Lung (tissue), 12 donors: ENCODE results near the gene C17orf113. TPM values are rescaled to one million over a fixed set of nuclear protein-coding genes. Genes with fewer than 3 reads are reported as not detected.
"Not testable (repeated sequence)": the region's sequence is repeated elsewhere in the genome, so short reads cannot be mapped to it uniquely, and the experiment has no call there.

ENCODE experiments used
- ATAC-seq: fragments of 200-7000 bp; cut with Tn5 transposase; one replicate; pipeline ENCODE4 v1.9.1; 2020; ENCODE audit warnings: moderate number of reproducible peaks; ENCODE audit not compliant: insufficient read depth, low FRiP score
- DNase-seq, 3 donors: peaks; one replicate each; pipeline ENCODE4 v3.0.0-alpha.2; 2013 to 2017
- H3K27ac ChIP-seq, 2 donors: one replicate each; pipeline ENCODE4 v1.5.1; 2013; ENCODE audit warnings: mild to moderate bottlenecking in 2 of 2, moderate library complexity in 2 of 2, control low read depth in 1 of 2, inconsistent platforms in 1 of 2, low read depth in 1 of 2, low read length in 1 of 2
- H3K27me3 ChIP-seq, 3 donors: one replicate each; pipeline ENCODE4 v1.5.1; 2013; ENCODE audit warnings: low read length in 2 of 3; ENCODE audit not compliant: control insufficient read depth in 3 of 3, insufficient read depth in 3 of 3
- H3K36me3 ChIP-seq, 4 donors: one replicate each; pipeline ENCODE4 v1.5.1; 2013; ENCODE audit warnings: low read length in 4 of 4, mild to moderate bottlenecking in 1 of 4, moderate library complexity in 1 of 4; ENCODE audit not compliant: control insufficient read depth in 4 of 4, insufficient read depth in 4 of 4
- H3K4me1 ChIP-seq, 5 donors: one replicate each; pipeline ENCODE4 v1.5.1; 2013; ENCODE audit warnings: low read length in 5 of 5, mild to moderate bottlenecking in 2 of 5, moderate library complexity in 1 of 5; ENCODE audit not compliant: control insufficient read depth in 5 of 5, insufficient read depth in 5 of 5
- H3K4me3 ChIP-seq: one replicate; pipeline ENCODE4 v1.5.1; 2013; ENCODE audit warnings: mild to moderate bottlenecking, control low read depth, moderate library complexity
- H3K9ac ChIP-seq, 2 donors: one replicate each; pipeline ENCODE4 v1.5.1; 2013; ENCODE audit warnings: low read length in 2 of 2, control low read depth in 1 of 2; ENCODE audit not compliant: insufficient read depth in 1 of 2
- H3K9me3 ChIP-seq, 4 donors: one replicate each; pipeline ENCODE4 v1.5.1; 2013; ENCODE audit warnings: low read length in 3 of 4, mild to moderate bottlenecking in 1 of 4, moderate library complexity in 1 of 4; ENCODE audit not compliant: control insufficient read depth in 4 of 4, insufficient read depth in 3 of 4
- CTCF ChIP-seq: IDR thresholded peaks from 2 replicates; pipeline ENCODE4 v1.5.1; 2012; ENCODE audit warnings: mild to moderate bottlenecking; ENCODE audit errors: control extremely low read depth, extremely low read depth
- WGBS, 2 donors: extraction: QIAGEN DNeasy Blood & Tissue Kit; methylation state at CpG; one replicate each; pipeline ENCODE4 v1.1.7; 2013; 5-methylcytosine and 5-hydroxymethylcytosine counted together
- polyA plus RNA-seq, 2 donors: library from polyadenylated mRNA; stranded (reverse); fragments of 200-250 nt; gene quantifications; one replicate each; pipeline ENCODE4 v1.2.1, GENCODE V29; 2013
- total RNA-seq, 2 donors: library from RNA; depleted of rRNA in 1 of 2; stranded (reverse); fragments of >200 nt in 1 of 2; gene quantifications; one replicate each; pipeline ENCODE4 v1.2.1, GENCODE V29; 2014 to 2021
- donor health status: control.
- donor health status: control.
- donor health status: Bipolar disorder and iron deficiency.
- donor health status: healthy.
- donor health status: DM: yes; HTN: yes; CAD: no.

C17orf113 gene
- total and polyA plus RNA-seq, 4 donors: 0.38 to 3.6 (median 1.2) TPM

DNA sequence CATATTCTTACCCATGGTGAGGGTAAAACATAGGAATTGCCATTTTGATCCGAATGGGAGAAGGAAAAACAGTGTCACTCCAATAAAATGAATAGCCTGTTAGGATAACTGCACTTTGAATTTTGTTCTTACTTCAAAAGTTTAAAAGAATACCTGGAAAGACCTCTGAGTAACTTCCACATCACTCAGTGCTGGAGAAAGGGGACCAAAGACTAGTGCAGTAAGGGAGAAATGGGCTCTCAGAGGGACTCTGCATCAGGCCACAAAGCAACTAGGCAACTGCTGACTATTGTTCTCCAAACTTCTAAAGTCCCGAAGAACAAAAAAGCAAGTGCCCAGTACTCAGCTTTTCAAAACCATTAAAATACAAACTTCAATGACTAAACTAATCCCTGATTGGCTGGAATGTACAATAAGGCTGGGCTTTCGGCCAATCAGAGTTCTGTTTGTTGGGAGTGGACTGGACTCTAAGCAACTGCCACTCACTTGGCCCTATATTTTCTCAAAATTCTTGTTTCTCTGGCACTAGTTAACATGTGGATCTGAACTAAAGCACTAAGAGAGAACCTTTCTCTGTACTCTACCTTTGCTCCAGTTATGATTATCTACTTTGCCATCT lies 39.4 kb downstream of the C17orf113 start:
- DNase-seq (no peak), ATAC-seq (no peak)
- H3K4me3 ChIP-seq: no peak overlapping the region
- no peak for TF ChIP-seq CTCF
- H3K4me1 ChIP-seq: peaks cover 0 to 25% (median 5%) of the 10 kb centered on the region in 5 donors
- no peaks in the 10 kb centered on the region for H3K27me3 ChIP-seq
- H3K36me3 ChIP-seq: peaks cover 0 to 6% (median 2%) of the 10 kb centered on the region in 4 donors
- 91 to 95% methylated on average over 3 of the region's 3 CpGs for WGBS, 2 donors
- H3K9ac ChIP-seq: no peak overlapping the region
- H3K27ac ChIP-seq: peak overlapping the region in 1 of 2 donors; percentile 36
- no peaks in the 10 kb centered on the region for H3K9me3 ChIP-seq

- peak; percentile 50 for ATAC-seq
- H3K27me3 ChIP-seq, DNase-seq, H3K9ac ChIP-seq, H3K9me3 ChIP-seq, H3K36me3 ChIP-seq, H3K4me3 ChIP-seq: not testable (repeated sequence)
- WGBS, 2 donors: 25 to 40% methylated on average over 9 of the region's 9 CpGs
- H3K27ac ChIP-seq: peak overlapping the region in 1 of 2 donors; percentile 36
- H3K4me1 ChIP-seq: peaks cover 0 to 21% (median 3%) of the 10 kb centered on the region in 5 donors
Observed at GRCh38 chr17:42010266-42010680, 40.1 kb downstream of the C17orf113 start.

DNA sequence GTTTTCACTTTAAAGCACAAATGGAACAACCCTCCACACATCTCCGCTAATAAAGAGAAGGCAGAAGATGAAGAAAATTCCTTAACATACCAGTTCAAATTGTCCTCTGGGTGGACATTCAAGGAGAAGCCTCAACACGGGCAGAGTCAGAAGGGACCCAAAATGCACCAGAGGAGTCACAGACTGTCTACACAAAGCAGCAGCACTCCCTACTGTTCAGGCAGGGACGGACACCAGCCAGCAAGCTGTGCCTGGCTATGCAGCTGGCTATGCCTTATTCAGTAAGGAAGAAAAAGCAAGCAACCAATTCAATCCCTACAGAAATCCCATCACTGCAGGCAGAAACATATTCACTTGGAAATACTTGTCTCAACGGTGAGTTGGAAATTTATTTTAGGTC lies 41.2 kb downstream of the C17orf113 start:
- Histone ChIP-seq H3K27me3 (no peaks in the 10 kb centered on the region), H3K4me1 (peaks cover 0 to 25% (median 3%) of the 10 kb centered on the region in 5 donors), H3K9ac (no peak overlapping the region), H3K4me3 (no peak overlapping the region), H3K27ac (no peak overlapping the region), H3K9me3 (no peaks in the 10 kb centered on the region), H3K36me3 (peaks cover 0 to 6% (median 2%) of the 10 kb centered on the region in 4 donors)
- WGBS, 2 donors: 77 to 81% methylated on average over 4 of the region's 4 CpGs
- no peak for ATAC-seq
- TF ChIP-seq CTCF: no peak
- no peak for DNase-seq

DNA sequence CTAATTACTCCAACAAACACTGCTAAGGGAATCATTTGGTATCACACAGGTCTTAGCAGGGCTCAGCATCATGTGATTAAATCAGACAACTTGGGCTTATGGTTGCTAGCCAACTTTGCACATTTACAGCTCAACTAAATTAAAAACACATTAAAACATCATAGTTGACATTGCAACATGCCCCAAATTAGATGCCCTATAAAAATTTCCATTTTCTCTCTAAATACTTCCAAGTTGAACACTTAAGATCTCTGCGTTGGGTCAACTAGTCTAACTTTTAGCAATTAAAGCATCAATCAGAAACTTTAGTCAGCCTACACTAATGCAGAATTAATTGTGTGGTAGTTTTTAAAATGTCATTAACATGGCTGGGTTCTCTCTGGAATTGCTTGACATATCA lies 45.2 kb downstream of the C17orf113 start:
- Histone ChIP-seq H3K27ac (no peak overlapping the region), H3K27me3 (no peaks in the 10 kb centered on the region), H3K9me3 (no peaks in the 10 kb centered on the region), H3K4me1 (peaks cover 0 to 7% (median 0%) of the 10 kb centered on the region in 5 donors), H3K4me3 (no peak overlapping the region), H3K9ac (no peak overlapping the region), H3K36me3 (peaks cover 4 to 31% (median 19%) of the 10 kb centered on the region in 4 donors)
- 84 to 86% methylated on average over 1 of the region's 1 CpG for WGBS, 2 donors
- ATAC-seq (no peak), DNase-seq (no peak)
- no peak for TF ChIP-seq CTCF
